SK-N-SH treated with all-trans-retinoic acid at 6 μM for 48 hours (cell line): ENCODE results near the gene TLNRD1.
"Not testable (repeated sequence)": the region's sequence is repeated elsewhere in the genome, so short reads cannot be mapped to it uniquely, and the experiment has no call there.

ENCODE experiments used
- ATAC-seq: fragments of 200-7000 bp; cut with Tn5 transposase; 3 replicates; pipeline ENCODE4 v1.9.1; 2020; ENCODE audit warnings: mild to moderate bottlenecking, moderate library complexity
- ARNTL ChIP-seq: fragments of 450-650 bp; formaldehyde crosslinking; IDR thresholded peaks from 2 replicates; pipeline ENCODE4 v1.5.0; 2020; ENCODE audit warnings: low read depth, mild to moderate bottlenecking, moderate library complexity, borderline replicate concordance
- BACH2 ChIP-seq: fragments of 250-450 bp; sonication (Bioruptor Pico); IDR thresholded peaks from 2 replicates; pipeline ENCODE4 v1.9.0; 2021; ENCODE audit warnings: mild to moderate bottlenecking, borderline replicate concordance
- CREB5 ChIP-seq: fragments of 250-450 bp; sonication (Bioruptor Pico); IDR thresholded peaks from 2 replicates; pipeline ENCODE4 v1.5.1; 2020; ENCODE audit warnings: low read depth, mild to moderate bottlenecking, moderate library complexity
- CSDC2 ChIP-seq: fragments of 250-450 bp; sonication (Bioruptor Pico); IDR thresholded peaks from 2 replicates; pipeline ENCODE4 v1.5.0; 2020; ENCODE audit warnings: mild to moderate bottlenecking, moderate library complexity
- ESRRG ChIP-seq: fragments of 250-450 bp; sonication (Bioruptor Pico); IDR thresholded peaks from 2 replicates; pipeline ENCODE4 v1.6.1; 2021; ENCODE audit warnings: mild to moderate bottlenecking
- GLIS3 ChIP-seq: fragments of 250-450 bp; sonication (Bioruptor Pico); IDR thresholded peaks from 2 replicates; pipeline ENCODE4 v1.5.0; 2020; ENCODE audit warnings: mild to moderate bottlenecking, moderate library complexity
- OSR1 ChIP-seq: fragments of 250-450 bp; sonication (Bioruptor Pico); IDR thresholded peaks from 2 replicates; pipeline ENCODE4 v1.8.0; 2022; ENCODE audit warnings: moderate library complexity, mild to moderate bottlenecking, inconsistent platforms
- POU6F1 ChIP-seq: fragments of 250-450 bp; sonication (Bioruptor Pico); IDR thresholded peaks from 2 replicates; pipeline ENCODE4 v1.8.0; 2021; ENCODE audit warnings: low read depth, mild to moderate bottlenecking, moderate library complexity, borderline replicate concordance
- PPARA ChIP-seq: fragments of 250-450 bp; sonication (Bioruptor Pico); IDR thresholded peaks from 2 replicates; pipeline ENCODE4 v1.5.0; 2020; ENCODE audit warnings: mild to moderate bottlenecking, borderline replicate concordance
- RARB ChIP-seq: fragments of 250-450 bp; sonication (Bioruptor Pico); IDR thresholded peaks from 2 replicates; pipeline ENCODE4 v1.8.0; 2021; ENCODE audit warnings: mild to moderate bottlenecking, moderate library complexity
- SNAI2 ChIP-seq: fragments of 250-450 bp; sonication (Bioruptor Pico); IDR thresholded peaks from 2 replicates; pipeline ENCODE4 v1.5.0; 2020; ENCODE audit warnings: mild to moderate bottlenecking, moderate library complexity
- TCF4 ChIP-seq: fragments of 250-450 bp; sonication (Bioruptor Pico); IDR thresholded peaks from 2 replicates; pipeline ENCODE4 v1.8.0; 2021; ENCODE audit warnings: mild to moderate bottlenecking, moderate library complexity, borderline replicate concordance
- TOX ChIP-seq: fragments of 250-450 bp; sonication (Bioruptor Pico); IDR thresholded peaks from 2 replicates; pipeline ENCODE4 v1.8.0; 2021; ENCODE audit warnings: mild to moderate bottlenecking, moderate library complexity, borderline replicate concordance
- ZC3H10 ChIP-seq: fragments of 250-450 bp; sonication (Bioruptor Pico); IDR thresholded peaks from 2 replicates; pipeline ENCODE4 v1.5.1; 2021; ENCODE audit warnings: mild to moderate bottlenecking, moderate library complexity
- ZNF565 ChIP-seq: fragments of 450-650 bp; formaldehyde crosslinking; conservative IDR thresholded peaks from 2 replicates; pipeline ENCODE4 v1.5.0; 2020; ENCODE audit warnings: low read depth, mild to moderate bottlenecking, moderate library complexity
- ZNF70 ChIP-seq: fragments of 450-650 bp; formaldehyde crosslinking; IDR thresholded peaks from 2 replicates; pipeline ENCODE4 v1.5.0; 2020; ENCODE audit warnings: mild to moderate bottlenecking, moderate library complexity
- ZNF8 ChIP-seq: fragments of 450-650 bp; formaldehyde crosslinking; IDR thresholded peaks from 2 replicates; pipeline ENCODE4 v1.5.0; 2020; ENCODE audit warnings: mild to moderate bottlenecking, moderate library complexity

The TLNRD1 gene

GRCh38 chr15:80953953-80954778 is 46.6 kb upstream of the TLNRD1 start:
- no peak for ATAC-seq
- TF ChIP-seq CREB5 (CRISPR knock-in tag) (no peak), ARNTL (no peak), POU6F1 (CRISPR knock-in tag) (no peak), ZNF70 (CRISPR knock-in tag) (no peak)

- ATAC-seq = peak; percentile 95
These were observed 44.9 kb upstream of the TLNRD1 start for GRCh38 chr15:80955571-80956452.

GRCh38 chr15:80957556-80957955 is 43.2 kb upstream of the TLNRD1 start:
- TF ChIP-seq ARNTL (no peak), TOX (CRISPR knock-in tag) (no peak), RARB (CRISPR knock-in tag) (no peak), CREB5 (CRISPR knock-in tag) (no peak)
- no peak for ATAC-seq

- TF ChIP-seq CSDC2 (CRISPR knock-in tag) = no peak
- no peak for TF ChIP-seq SNAI2
- no peak for TF ChIP-seq ZNF8 (CRISPR knock-in tag)
- no peak for TF ChIP-seq ARNTL
- TF ChIP-seq PPARA (CRISPR knock-in tag) = no peak
- no peak for TF ChIP-seq GLIS3 (CRISPR knock-in tag)
- TF ChIP-seq ZNF565 (CRISPR knock-in tag) = no peak
- no peak for ATAC-seq
These were observed 42.7 kb upstream of the TLNRD1 start for GRCh38 chr15:80957976-80958375.

- ATAC-seq = no peak
These were observed 41.8 kb upstream of the TLNRD1 start for GRCh38 chr15:80958818-80959495.

GRCh38 chr15:80965454-80965853 is 35.3 kb upstream of the TLNRD1 start:
- not testable (repeated sequence) for ATAC-seq

More at GRCh38 chr15:80958818-80959495, 41.8 kb upstream of the TLNRD1 start:
- TF ChIP-seq SNAI2 (no peak), ZC3H10 (CRISPR knock-in tag) (no peak), ESRRG (CRISPR knock-in tag) (no peak), TCF4 (CRISPR knock-in tag) (no peak), GLIS3 (CRISPR knock-in tag) (no peak), ZNF70 (CRISPR knock-in tag) (no peak), BACH2 (CRISPR knock-in tag) (no peak), RARB (CRISPR knock-in tag) (no peak), ZNF565 (CRISPR knock-in tag) (no peak), CREB5 (CRISPR knock-in tag) (no peak), CSDC2 (CRISPR knock-in tag) (no peak), ARNTL (no peak), OSR1 (CRISPR knock-in tag) (no peak), TOX (CRISPR knock-in tag) (no peak)
